HepG2 (cell line): ENCODE data around the gene SLC11A1. TPM values are rescaled to one million over a fixed set of nuclear protein-coding genes. Genes with fewer than 3 reads are reported as not detected.
A peak's percentile ranks its signal among the peaks of the same experiment; 100 is the strongest.

Source experiments
- AFF4 ChIP-seq: sonication (generic); formaldehyde crosslinking; IDR thresholded peaks from 2 replicates; pipeline ENCODE4 v1.4.0; 2020; ENCODE audit warnings: missing genetic modification reagents
- BHLHE40 ChIP-seq: IDR thresholded peaks from 2 replicates; pipeline ENCODE4 v1.6.1; 2011; ENCODE audit warnings: low read length, improper control_type of control experiment
- E2F1 ChIP-seq: sonication (generic); formaldehyde crosslinking; IDR thresholded peaks from 2 replicates; pipeline ENCODE4 v1.5.0; 2020; ENCODE audit warnings: missing genetic modification reagents
- ONECUT2 ChIP-seq: sonication (generic); formaldehyde crosslinking; IDR thresholded peaks from 2 replicates; pipeline ENCODE4 v1.4.0; 2020; ENCODE audit warnings: missing genetic modification reagents
- POLR2A ChIP-seq, 2 experiments: IDR thresholded peaks; 2 replicates each; pipeline ENCODE4 v1.6.1; 2011; ENCODE audit warnings: low read depth in 2 of 2, low read length in 2 of 2, mild to moderate bottlenecking in 1 of 2, moderate library complexity in 1 of 2; ENCODE audit not compliant: insufficient read depth in 1 of 2
- PTBP1 ChIP-seq: fragments of 200-400 bp; formaldehyde crosslinking; IDR thresholded peaks from 2 replicates; pipeline ENCODE4 v1.6.1; 2018; ENCODE audit warnings: low read length, low read depth; ENCODE audit not compliant: poor library complexity, severe bottlenecking
- ZNF816 ChIP-seq: sonication (generic); formaldehyde crosslinking; IDR thresholded peaks from 2 replicates; pipeline ENCODE4 v1.8.0; 2022; ENCODE audit warnings: missing genetic modification reagents, mild to moderate bottlenecking, borderline replicate concordance
- polyA plus RNA-seq, 8 experiments: library from polyadenylated mRNA; depleted of rRNA in 3 of 8; stranded (reverse) in 7 of 8; unstranded in 1 of 8; fragments of >200 nt; fragmentation: Illumina TruSeq in 4 of 8; extraction: Trizol in 4 of 8; gene quantifications; 2 replicates each; pipeline versions ENCODE4 v1.2.1 to v1.2.3, GENCODE V29; 2011 to 2016; ENCODE audit warnings: low read depth in 4 of 8, missing spikeins in 1 of 8, mixed read lengths in 1 of 8; ENCODE audit not compliant: insufficient read depth in 1 of 8
- total RNA-seq, 5 experiments: library from RNA; depleted of rRNA; stranded (reverse); fragments of >200 nt; fragmentation: Illumina TruSeq; extraction: Trizol; gene quantifications; 2 replicates each; pipeline ENCODE4 v1.2.3, GENCODE V29; 2016; ENCODE audit warnings: low read depth in 1 of 5
- TF ChIP-seq, protein P1 (sequence below): sonication (generic); formaldehyde crosslinking; IDR thresholded peaks from 2 replicates; pipeline ENCODE4 v1.5.1; 2020; ENCODE audit warnings: mild to moderate bottlenecking, missing genetic modification reagents
- TF ChIP-seq, protein P2 (sequence below): sonication (generic); formaldehyde crosslinking; IDR thresholded peaks from 2 replicates; pipeline ENCODE4 v1.8.1; 2023; ENCODE audit warnings: missing genetic modification reagents, inconsistent platforms, borderline replicate concordance
- TF ChIP-seq, protein P3 (sequence below), 2 experiments: sonication (generic) in 1 of 2; formaldehyde crosslinking in 1 of 2; IDR thresholded peaks; 2 replicates each; pipeline versions ENCODE4 v1.4.0 to v1.6.1; 2016 to 2020; ENCODE audit warnings: borderline replicate concordance in 1 of 2, low read depth in 1 of 2, mild to moderate bottlenecking in 1 of 2, missing genetic modification reagents in 1 of 2

Gene SLC11A1
- total and polyA plus RNA-seq, 2 of the 13 experiments (the other 11 are each of a cell fraction or from before 2014, with no cell fraction given), result 0.33 to 2.3 TPM

- TF ChIP-seq PTBP1 (no peak), BHLHE40 (no peak), ONECUT2 (no peak), ZNF816 (CRISPR knock-in tag) (peak; percentile 92), E2F1 (no peak), AFF4 (CRISPR knock-in tag) (no peak), POLR2A (IDR thresholded peaks at IDR 0.05; ENCODE audit: insufficient read depth in 1 of 2, low read depth in 2 of 2, low read length in 2 of 2) (peak in 1 of 2 experiments; percentile 60; a peak in 2 of 4 replicates)
- TF ChIP-seq, protein P1, sequence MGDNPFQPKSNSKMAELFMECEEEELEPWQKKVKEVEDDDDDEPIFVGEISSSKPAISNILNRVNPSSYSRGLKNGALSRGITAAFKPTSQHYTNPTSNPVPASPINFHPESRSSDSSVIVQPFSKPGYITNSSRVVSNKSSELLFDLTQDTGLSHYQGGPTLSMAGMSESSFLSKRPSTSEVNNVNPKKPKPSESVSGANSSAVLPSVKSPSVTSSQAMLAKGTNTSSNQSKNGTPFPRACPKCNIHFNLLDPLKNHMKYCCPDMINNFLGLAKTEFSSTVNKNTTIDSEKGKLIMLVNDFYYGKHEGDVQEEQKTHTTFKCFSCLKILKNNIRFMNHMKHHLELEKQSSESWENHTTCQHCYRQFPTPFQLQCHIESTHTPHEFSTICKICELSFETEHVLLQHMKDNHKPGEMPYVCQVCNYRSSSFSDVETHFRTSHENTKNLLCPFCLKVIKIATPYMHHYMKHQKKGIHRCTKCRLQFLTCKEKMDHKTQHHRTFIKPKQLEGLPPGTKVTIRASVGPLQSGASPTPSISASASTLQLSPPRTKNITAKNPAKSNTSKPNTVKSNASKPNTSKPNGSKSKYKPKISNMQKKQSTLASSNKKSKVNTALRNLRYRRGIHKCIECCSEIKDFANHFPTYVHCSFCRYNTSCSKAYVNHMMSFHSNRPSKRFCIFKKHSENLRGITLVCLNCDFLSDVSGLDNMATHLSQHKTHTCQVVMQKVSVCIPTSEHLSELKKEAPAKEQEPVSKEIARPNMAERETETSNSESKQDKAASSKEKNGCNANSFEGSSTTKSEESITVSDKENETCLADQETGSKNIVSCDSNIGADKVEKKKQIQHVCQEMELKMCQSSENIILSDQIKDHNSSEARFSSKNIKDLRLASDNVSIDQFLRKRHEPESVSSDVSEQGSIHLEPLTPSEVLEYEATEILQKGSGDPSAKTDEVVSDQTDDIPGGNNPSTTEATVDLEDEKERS (CRISPR knock-in tag), result no peak
- TF ChIP-seq, protein P2, sequence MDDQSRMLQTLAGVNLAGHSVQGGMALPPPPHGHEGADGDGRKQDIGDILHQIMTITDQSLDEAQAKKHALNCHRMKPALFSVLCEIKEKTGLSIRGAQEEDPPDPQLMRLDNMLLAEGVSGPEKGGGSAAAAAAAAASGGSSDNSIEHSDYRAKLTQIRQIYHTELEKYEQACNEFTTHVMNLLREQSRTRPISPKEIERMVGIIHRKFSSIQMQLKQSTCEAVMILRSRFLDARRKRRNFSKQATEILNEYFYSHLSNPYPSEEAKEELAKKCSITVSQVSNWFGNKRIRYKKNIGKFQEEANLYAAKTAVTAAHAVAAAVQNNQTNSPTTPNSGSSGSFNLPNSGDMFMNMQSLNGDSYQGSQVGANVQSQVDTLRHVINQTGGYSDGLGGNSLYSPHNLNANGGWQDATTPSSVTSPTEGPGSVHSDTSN (CRISPR knock-in tag), result no peak
- TF ChIP-seq, protein P3, sequence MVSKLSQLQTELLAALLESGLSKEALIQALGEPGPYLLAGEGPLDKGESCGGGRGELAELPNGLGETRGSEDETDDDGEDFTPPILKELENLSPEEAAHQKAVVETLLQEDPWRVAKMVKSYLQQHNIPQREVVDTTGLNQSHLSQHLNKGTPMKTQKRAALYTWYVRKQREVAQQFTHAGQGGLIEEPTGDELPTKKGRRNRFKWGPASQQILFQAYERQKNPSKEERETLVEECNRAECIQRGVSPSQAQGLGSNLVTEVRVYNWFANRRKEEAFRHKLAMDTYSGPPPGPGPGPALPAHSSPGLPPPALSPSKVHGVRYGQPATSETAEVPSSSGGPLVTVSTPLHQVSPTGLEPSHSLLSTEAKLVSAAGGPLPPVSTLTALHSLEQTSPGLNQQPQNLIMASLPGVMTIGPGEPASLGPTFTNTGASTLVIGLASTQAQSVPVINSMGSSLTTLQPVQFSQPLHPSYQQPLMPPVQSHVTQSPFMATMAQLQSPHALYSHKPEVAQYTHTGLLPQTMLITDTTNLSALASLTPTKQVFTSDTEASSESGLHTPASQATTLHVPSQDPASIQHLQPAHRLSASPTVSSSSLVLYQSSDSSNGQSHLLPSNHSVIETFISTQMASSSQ (IDR thresholded peaks at IDR 0.05; ENCODE audit: low read depth), result no peak
- TF ChIP-seq, protein P3 (CRISPR knock-in tag; IDR thresholded peaks at IDR 0.05; ENCODE audit: borderline replicate concordance), result no peak
Measured at GRCh38 chr2:218389333-218390150, 7.5 kb downstream of the SLC11A1 start (continued).
